Left lung (tissue), 10 donors: Measurements from ENCODE around the gene JARID2. TPM values are rescaled to one million over a fixed set of nuclear protein-coding genes. Genes with fewer than 3 reads are reported as not detected.
A peak's percentile ranks its signal among the peaks of the same experiment; 100 is the strongest.

Experiments used
- ATAC-seq: fragments of 200-7000 bp; cut with Tn5 transposase; one replicate; pipeline ENCODE4 v1.9.1; 2020; ENCODE audit warnings: moderate library complexity
- DNase-seq, 4 donors: peaks; one replicate each; pipeline ENCODE4 v3.0.0-alpha.2; 2013 to 2020
- H3K27ac ChIP-seq, 2 donors: fragments of 200-600 bp; sonication (generic) in 1 of 2; one replicate each; pipeline versions ENCODE4 v1.5.0 to v1.8.0; 2020 to 2021
- H3K27me3 ChIP-seq, 2 donors: fragments of 200-600 bp; sonication (generic) in 1 of 2; one replicate each; pipeline versions ENCODE4 v1.5.0 to v1.8.0; 2020 to 2021
- H3K36me3 ChIP-seq, 2 donors: fragments of 200-600 bp; sonication (generic) in 1 of 2; one replicate each; pipeline versions ENCODE4 v1.5.0 to v1.8.0; 2020 to 2021
- H3K4me1 ChIP-seq, 2 donors: fragments of 200-600 bp; one replicate each; pipeline ENCODE4 v1.8.0; 2021
- H3K4me3 ChIP-seq, 2 donors: fragments of 200-600 bp; sonication (generic) in 1 of 2; one replicate each; pipeline versions ENCODE4 v1.5.0 to v1.8.0; 2020 to 2021; ENCODE audit warnings: mild to moderate bottlenecking in 1 of 2
- H3K9me3 ChIP-seq, 2 donors: fragments of 200-600 bp; sonication (generic) in 1 of 2; one replicate each; pipeline versions ENCODE4 v1.5.0 to v1.8.0; 2020 to 2021
- intact Hi-C, 2 donors: fragments of 100-400 bp; cut with DNase I; formaldehyde crosslinking; loops; one replicate each; pipeline versions ENCODE4 v1.11.2 to v1.14.2; 2022
- polyA plus RNA-seq, 6 donors: library from polyadenylated mRNA; unstranded; fragments of 120-200 nt; gene quantifications; one replicate each; pipeline ENCODE4 v1.2.1, GENCODE V29; 2013; ENCODE audit not compliant: insufficient read length in 6 of 6
- total RNA-seq, 2 donors: library from RNA; stranded (reverse); fragmentation: NEBNext Ultra II Directional; extraction: Animal tissue kit (Norgen Biotek cat#: 25700); gene quantifications; one replicate each; pipeline ENCODE4 v1.2.1, GENCODE V29; 2021
- TF ChIP-seq, protein P1 (sequence below), 2 donors: fragments of 200-600 bp; sonication (generic) in 1 of 2; IDR thresholded peaks; one replicate each; pipeline versions ENCODE4 v1.5.0 to v1.8.0; 2021; ENCODE audit warnings: antibody characterized with exemption in 2 of 2
- donor health status: DM: no; HTN: yes; CAD: no.
- donor health status: DM: no; HTN: no; CAD: no.

JARID2 gene
- total and polyA plus RNA-seq, 8 donors: 10.2 to 19.4 (median 17.8) TPM

GRCh38 chr6:15400572-15401004, 154.7 kb downstream of the JARID2 start:
- ATAC-seq (peak; percentile 81), DNase-seq (peak in 3 of 4 donors; percentile 44 to 84 (median 48))
- no peak overlapping the region for H3K27ac ChIP-seq
- H3K9me3 ChIP-seq: no peaks in the 10 kb centered on the region
- H3K4me1 ChIP-seq: peaks cover 17 to 50% of the 10 kb centered on the region in 2 donors
- no peaks in the 10 kb centered on the region for H3K27me3 ChIP-seq
- intact Hi-C loops: no loop called here
- peak overlapping the region; percentile 6 to 10 for H3K4me3 ChIP-seq
- H3K36me3 ChIP-seq: no peaks in the 10 kb centered on the region
- TF ChIP-seq, protein P1, sequence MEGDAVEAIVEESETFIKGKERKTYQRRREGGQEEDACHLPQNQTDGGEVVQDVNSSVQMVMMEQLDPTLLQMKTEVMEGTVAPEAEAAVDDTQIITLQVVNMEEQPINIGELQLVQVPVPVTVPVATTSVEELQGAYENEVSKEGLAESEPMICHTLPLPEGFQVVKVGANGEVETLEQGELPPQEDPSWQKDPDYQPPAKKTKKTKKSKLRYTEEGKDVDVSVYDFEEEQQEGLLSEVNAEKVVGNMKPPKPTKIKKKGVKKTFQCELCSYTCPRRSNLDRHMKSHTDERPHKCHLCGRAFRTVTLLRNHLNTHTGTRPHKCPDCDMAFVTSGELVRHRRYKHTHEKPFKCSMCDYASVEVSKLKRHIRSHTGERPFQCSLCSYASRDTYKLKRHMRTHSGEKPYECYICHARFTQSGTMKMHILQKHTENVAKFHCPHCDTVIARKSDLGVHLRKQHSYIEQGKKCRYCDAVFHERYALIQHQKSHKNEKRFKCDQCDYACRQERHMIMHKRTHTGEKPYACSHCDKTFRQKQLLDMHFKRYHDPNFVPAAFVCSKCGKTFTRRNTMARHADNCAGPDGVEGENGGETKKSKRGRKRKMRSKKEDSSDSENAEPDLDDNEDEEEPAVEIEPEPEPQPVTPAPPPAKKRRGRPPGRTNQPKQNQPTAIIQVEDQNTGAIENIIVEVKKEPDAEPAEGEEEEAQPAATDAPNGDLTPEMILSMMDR (IDR thresholded peaks at IDR 0.05): no peak

- TF ChIP-seq, protein P1 (IDR thresholded peaks at IDR 0.05): no peak
- Histone ChIP-seq H3K4me1 (peaks cover 17 to 50% of the 10 kb centered on the region in 2 donors), H3K4me3 (no peak overlapping the region), H3K36me3 (no peaks in the 10 kb centered on the region), H3K27me3 (no peaks in the 10 kb centered on the region), H3K27ac (no peak overlapping the region), H3K9me3 (no peaks in the 10 kb centered on the region)
- DNase-seq (no peak), ATAC-seq (no peak)
- intact Hi-C loops: no loop called here
These were observed 155.3 kb downstream of the JARID2 start for GRCh38 chr6:15401120-15401519.

GRCh38 chr6:15401769-15402250, 155.9 kb downstream of the JARID2 start:
- DNase-seq (no peak), ATAC-seq (no peak)

GRCh38 chr6:15402406-15403045, 156.7 kb downstream of the JARID2 start:
- ATAC-seq: no peak
- intact Hi-C loops: no loop called here

More at GRCh38 chr6:15401769-15402250, 155.9 kb downstream of the JARID2 start:
- peaks cover 17 to 50% of the 10 kb centered on the region in 2 donors for H3K4me1 ChIP-seq
- TF ChIP-seq, protein P1 (IDR thresholded peaks at IDR 0.05): no peak
- no peaks in the 10 kb centered on the region for H3K36me3 ChIP-seq
- H3K4me3 ChIP-seq: no peak overlapping the region
- H3K9me3 ChIP-seq: no peaks in the 10 kb centered on the region
- intact Hi-C loops: no loop called here
- no peak overlapping the region for H3K27ac ChIP-seq
- no peaks in the 10 kb centered on the region for H3K27me3 ChIP-seq

More at GRCh38 chr6:15402406-15403045, 156.7 kb downstream of the JARID2 start:
- DNase-seq: no peak
- no peak overlapping the region for H3K4me3 ChIP-seq
- TF ChIP-seq, protein P1 (IDR thresholded peaks at IDR 0.05): no peak
- no peaks in the 10 kb centered on the region for H3K9me3 ChIP-seq
- H3K27me3 ChIP-seq: no peaks in the 10 kb centered on the region
- peaks cover 17 to 50% of the 10 kb centered on the region in 2 donors for H3K4me1 ChIP-seq
- H3K36me3 ChIP-seq: no peaks in the 10 kb centered on the region
- no peak overlapping the region for H3K27ac ChIP-seq
